GM23248 (cell line): ENCODE results near the gene RAB27B. TPM values are rescaled to one million over a fixed set of nuclear protein-coding genes. Genes with fewer than 3 reads are reported as not detected.

Source experiments
- DNase-seq: peaks from one replicate; pipeline ENCODE4 v3.0.0-alpha.2; 2015
- H2AFZ ChIP-seq: fragments of 200-600 bp; sonication (generic); 2 replicates; pipeline ENCODE4 v1.6.1; 2016; ENCODE audit warnings: antibody characterized with exemption
- H3F3A ChIP-seq: fragments of 200-600 bp; sonication (generic); 2 replicates; pipeline ENCODE4 v1.6.1; 2016; ENCODE audit warnings: mild to moderate bottlenecking, antibody characterized with exemption, mixed run types; ENCODE audit not compliant: insufficient read depth
- H3K27ac ChIP-seq: fragments of 200-600 bp; sonication (generic); 2 replicates; pipeline ENCODE4 v1.5.1; 2016; ENCODE audit warnings: mild to moderate bottlenecking
- H3K27me3 ChIP-seq: fragments of 200-600 bp; sonication (generic); replicated peaks from 2 replicates; pipeline ENCODE4 v1.6.1; 2016; ENCODE audit warnings: mild to moderate bottlenecking; ENCODE audit not compliant: insufficient read depth
- H3K36me3 ChIP-seq: fragments of 200-600 bp; sonication (generic); 2 replicates; pipeline ENCODE4 v1.6.1; 2016; ENCODE audit warnings: low read depth, mild to moderate bottlenecking
- H3K4me1 ChIP-seq: fragments of 200-600 bp; sonication (generic); 2 replicates; pipeline ENCODE4 v1.6.1; 2016; ENCODE audit warnings: mild to moderate bottlenecking; ENCODE audit not compliant: insufficient read depth
- H3K4me2 ChIP-seq: fragments of 200-600 bp; sonication (generic); one replicate; pipeline ENCODE4 v1.6.1; 2016; ENCODE audit warnings: mild to moderate bottlenecking; ENCODE audit not compliant: unreplicated experiment
- H3K4me3 ChIP-seq: fragments of 200-600 bp; sonication (generic); 2 replicates; pipeline ENCODE4 v1.5.1; 2016; ENCODE audit warnings: mild to moderate bottlenecking
- H3K79me2 ChIP-seq: fragments of 200-600 bp; sonication (generic); 2 replicates; pipeline ENCODE4 v1.6.1; 2016; ENCODE audit warnings: mild to moderate bottlenecking; ENCODE audit not compliant: insufficient read depth
- H3K9ac ChIP-seq: fragments of 200-600 bp; sonication (generic); 2 replicates; pipeline ENCODE4 v1.6.1; 2016; ENCODE audit warnings: mild to moderate bottlenecking
- H3K9me2 ChIP-seq: fragments of 200-600 bp; sonication (generic); 2 replicates; pipeline ENCODE4 v1.6.1; 2016; ENCODE audit warnings: mixed run types, mild to moderate bottlenecking, moderate library complexity; ENCODE audit not compliant: insufficient read depth
- H3K9me3 ChIP-seq: fragments of 200-600 bp; sonication (generic); one replicate; pipeline ENCODE4 v1.6.1; 2017; ENCODE audit warnings: low read depth
- H4K20me1 ChIP-seq: fragments of 200-600 bp; sonication (generic); 2 replicates; pipeline ENCODE4 v1.6.0; 2016; ENCODE audit not compliant: insufficient read depth
- EZH2 ChIP-seq: fragments of 200-600 bp; sonication (generic); IDR thresholded peaks from 2 replicates; pipeline ENCODE4 v1.6.1; 2018; ENCODE audit warnings: antibody characterized with exemption, mild to moderate bottlenecking; ENCODE audit not compliant: insufficient read depth, poor library complexity, severe bottlenecking
- EZH2phosphoT487 ChIP-seq: fragments of 200-600 bp; sonication (generic); IDR thresholded peaks from 2 replicates; pipeline ENCODE4 v1.6.1; 2018; ENCODE audit warnings: antibody characterized with exemption, moderate library complexity, mild to moderate bottlenecking, low read depth; ENCODE audit not compliant: insufficient read depth
- WGBS, 2 experiments: methylation state at CpG; one replicate each; pipeline ENCODE4 v1.1.6; 2015 to 2017; ENCODE audit warnings: low lambda C conversion rate in 2 of 2, low coverage in 1 of 2; ENCODE audit errors: missing lambda C conversion rate in 2 of 2; 5-methylcytosine and 5-hydroxymethylcytosine counted together
- in situ Hi-C: fragments of 300-500 bp; cut with MboI; formaldehyde crosslinking; loops from 2 replicates; pipeline ENCODE4 v1.15.0; 2020
- polyA plus RNA-seq: library from polyadenylated mRNA; unstranded; fragments of >200 nt; fragmentation: Nextera tagmentation; extraction: Ambion mirVana; gene quantifications from 2 replicates; pipeline ENCODE4 v1.2.1, GENCODE V29; 2016
- total RNA-seq: library from RNA; depleted of rRNA; stranded (reverse); fragments of >200 nt; shearing (Covaris generic); gene quantifications from 2 replicates; pipeline ENCODE4 v1.2.3, GENCODE V29; 2014

Gene RAB27B
- total and polyA plus RNA-seq, 2 experiments from 2014 or later, result 0.45 to 0.54 TPM

DNA sequence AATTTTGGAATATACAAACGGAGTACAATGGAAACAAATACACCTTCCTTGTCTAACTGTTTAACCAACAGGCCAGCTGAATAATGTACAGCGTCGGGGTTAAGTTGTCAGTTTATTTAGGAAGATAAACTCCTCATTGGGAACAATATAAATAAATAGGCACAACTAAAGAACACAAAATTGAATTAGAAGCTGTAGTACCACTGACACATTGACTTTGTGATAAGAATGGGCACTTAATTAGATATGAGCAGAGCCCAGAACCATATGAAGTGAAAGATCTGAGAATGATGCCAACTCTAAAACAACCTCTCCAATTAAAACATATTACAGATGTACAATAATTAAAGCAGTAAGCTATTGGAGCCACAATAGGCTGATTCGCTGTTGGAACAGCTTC, 86.5 kb downstream of the RAB27B start:
- no peaks in the 10 kb centered on the region for H3K4me1 ChIP-seq
- no peak for DNase-seq
- 90 to 91% methylated on average over 4 of the region's 4 CpGs for WGBS, 2 experiments
- no peak overlapping the region for H2AFZ ChIP-seq
- no peak overlapping the region for H3K27ac ChIP-seq
- H4K20me1 ChIP-seq, result no peaks in the 10 kb centered on the region
- TF ChIP-seq EZH2 (no peak), EZH2phosphoT487 (no peak)
- H3K9me2 ChIP-seq, result no peaks in the 10 kb centered on the region
- in situ Hi-C loops, result no loop called here
- H3K4me2 ChIP-seq, result no peak overlapping the region
- H3K79me2 ChIP-seq, result no peaks in the 10 kb centered on the region
- H3K27me3 ChIP-seq, result no peaks in the 10 kb centered on the region
- no peak overlapping the region for H3K4me3 ChIP-seq
- no peak overlapping the region for H3K9ac ChIP-seq
- H3K36me3 ChIP-seq, result no peaks in the 10 kb centered on the region
- H3F3A ChIP-seq, result no peaks in the 10 kb centered on the region
- H3K9me3 ChIP-seq, result no peaks in the 10 kb centered on the region

DNA sequence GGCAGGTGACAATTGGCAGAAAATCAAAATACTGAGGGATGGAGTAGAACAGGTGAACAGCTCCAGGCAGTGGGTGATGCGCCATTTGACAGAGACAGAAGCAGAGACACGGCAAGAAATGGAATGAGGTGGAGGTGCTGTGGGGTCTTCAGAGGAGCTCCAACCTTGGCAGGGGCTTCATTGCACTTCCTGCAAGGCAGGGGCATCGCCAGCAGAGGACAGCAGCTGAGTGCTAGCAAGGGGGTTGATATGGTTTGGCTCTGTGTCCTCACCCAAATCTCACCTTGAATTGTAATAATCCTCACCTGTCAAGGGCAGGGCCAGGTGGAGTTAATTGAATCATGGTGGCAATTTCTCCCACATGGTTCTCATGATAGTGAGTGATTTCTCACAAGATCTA, 88.2 kb downstream of the RAB27B start:
- Histone ChIP-seq H3K9ac (no peak overlapping the region), H3K9me3 (no peaks in the 10 kb centered on the region), H3K4me2 (no peak overlapping the region), H3K9me2 (no peaks in the 10 kb centered on the region), H3K4me3 (no peak overlapping the region), H3K4me1 (no peaks in the 10 kb centered on the region), H3F3A (no peaks in the 10 kb centered on the region), H3K27me3 (no peaks in the 10 kb centered on the region), H4K20me1 (no peaks in the 10 kb centered on the region), H3K79me2 (no peaks in the 10 kb centered on the region), H3K36me3 (no peaks in the 10 kb centered on the region), H2AFZ (no peak overlapping the region), H3K27ac (no peak overlapping the region)
- 71 to 86% methylated on average over 3 of the region's 3 CpGs for WGBS, 2 experiments
- in situ Hi-C loops, result no loop called here
- no peak for TF ChIP-seq EZH2
- no peak for TF ChIP-seq EZH2phosphoT487
- DNase-seq, result no peak

DNA sequence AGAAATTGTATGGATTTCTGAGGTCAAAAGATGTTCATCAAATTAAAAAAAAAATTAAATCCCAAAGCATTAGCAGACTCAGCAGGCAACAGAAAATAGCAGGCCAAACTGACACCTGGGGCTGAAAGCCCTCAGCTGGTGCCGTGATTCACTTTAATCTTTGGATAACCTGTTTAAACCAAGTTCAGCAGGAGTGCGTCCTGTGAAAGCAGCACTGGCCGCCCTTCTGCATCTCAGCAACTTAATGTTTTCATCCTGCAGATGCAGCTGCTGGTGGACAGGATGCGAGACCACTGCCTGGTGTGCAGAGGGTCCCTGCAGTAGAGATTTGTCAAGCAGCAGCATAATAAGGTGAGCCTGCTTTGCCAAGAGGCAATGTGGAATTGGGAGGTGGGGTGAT, 89.8 kb downstream of the RAB27B start:
- TF ChIP-seq EZH2phosphoT487 (no peak), EZH2 (no peak)
- WGBS, 2 experiments, result 90 to 93% methylated on average over 4 of the region's 4 CpGs
- H2AFZ ChIP-seq, result no peak overlapping the region

DNA sequence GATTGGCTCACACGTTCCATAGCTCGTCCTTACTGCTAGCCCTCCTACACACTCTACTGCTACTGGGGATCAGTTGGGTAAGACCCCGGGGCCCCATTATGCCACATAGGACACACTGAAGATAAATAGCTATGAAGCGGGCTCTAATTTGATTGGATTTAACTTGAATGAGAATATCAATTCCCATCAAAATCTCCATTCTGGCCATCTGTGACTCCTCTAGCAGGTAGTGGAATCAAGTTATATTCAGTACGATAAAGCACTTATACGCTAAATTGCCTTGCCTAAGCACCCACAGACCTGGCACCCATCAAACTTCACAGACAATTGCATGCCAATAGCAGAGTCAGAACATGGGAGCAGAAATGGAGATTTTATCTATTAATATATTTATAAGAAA, 91.1 kb downstream of the RAB27B start:
- H3K4me2 ChIP-seq, result no peak overlapping the region
- no peaks in the 10 kb centered on the region for H3K79me2 ChIP-seq
- no peak for TF ChIP-seq EZH2phosphoT487
- no peak for TF ChIP-seq EZH2
- 87 to 90% methylated on average over 6 of the region's 6 CpGs for WGBS, 2 experiments
- no peaks in the 10 kb centered on the region for H3K9me2 ChIP-seq
- H3K27me3 ChIP-seq, result no peaks in the 10 kb centered on the region
- H3K4me3 ChIP-seq, result no peak overlapping the region
- H3K27ac ChIP-seq, result no peak overlapping the region
- no peak overlapping the region for H2AFZ ChIP-seq
- no peaks in the 10 kb centered on the region for H3K4me1 ChIP-seq
- H3K9me3 ChIP-seq, result no peaks in the 10 kb centered on the region
- DNase-seq, result no peak
- no peak overlapping the region for H3K9ac ChIP-seq
- H3F3A ChIP-seq, result no peaks in the 10 kb centered on the region
- in situ Hi-C loops, result no loop called here
- H3K36me3 ChIP-seq, result no peaks in the 10 kb centered on the region
- H4K20me1 ChIP-seq, result no peaks in the 10 kb centered on the region

More for the DNA sequence above, 89.8 kb downstream of the RAB27B start:
- Histone ChIP-seq H3F3A (no peaks in the 10 kb centered on the region), H4K20me1 (no peaks in the 10 kb centered on the region), H3K9me3 (no peaks in the 10 kb centered on the region), H3K9me2 (no peaks in the 10 kb centered on the region), H3K4me2 (no peak overlapping the region), H3K9ac (no peak overlapping the region), H3K79me2 (no peaks in the 10 kb centered on the region), H3K27me3 (no peaks in the 10 kb centered on the region), H3K27ac (no peak overlapping the region), H3K4me3 (no peak overlapping the region), H3K4me1 (no peaks in the 10 kb centered on the region), H3K36me3 (no peaks in the 10 kb centered on the region)
- DNase-seq, result no peak
- in situ Hi-C loops, result no loop called here

DNA sequence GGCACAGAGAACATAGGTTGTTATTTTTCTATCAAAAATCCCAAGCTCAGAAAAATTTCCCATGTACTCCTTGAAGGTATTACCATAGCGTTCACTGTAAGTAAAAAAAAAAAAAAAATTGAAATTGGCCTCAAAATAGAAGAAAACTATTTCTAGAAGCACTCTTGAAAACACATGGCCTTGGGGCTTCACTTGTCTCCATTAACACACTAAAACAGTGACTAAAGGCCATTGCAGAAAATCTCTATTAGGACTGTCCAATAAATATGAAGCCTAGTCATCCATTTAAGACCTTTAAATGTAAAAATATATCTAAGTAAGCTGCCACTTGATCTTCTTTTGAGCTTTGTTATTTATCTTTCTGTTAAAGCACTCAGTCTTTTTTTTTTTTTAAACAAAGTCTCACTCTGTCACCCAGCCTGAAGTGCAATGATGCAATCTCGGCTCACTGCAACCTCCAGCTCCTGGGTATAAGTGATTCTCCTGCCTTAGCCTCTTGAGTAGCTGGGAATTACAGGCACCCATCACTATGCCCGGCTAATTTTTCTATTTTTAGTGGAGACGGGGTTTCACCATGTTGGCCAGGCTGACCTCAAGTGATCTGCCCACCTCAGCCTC, 95.2 kb downstream of the RAB27B start:
- DNase-seq, result no peak
- Histone ChIP-seq H3K4me3 (no peak overlapping the region), H3K9ac (no peak overlapping the region), H3F3A (0 out of 2 replicates have a peak, but pooled peaks cover 7% of the 10 kb centered on the region), H3K27me3 (no peaks in the 10 kb centered on the region), H4K20me1 (no peaks in the 10 kb centered on the region), H3K4me1 (peaks cover 9% of the 10 kb centered on the region; the same call in 1 of the 2 replicates), H3K79me2 (no peaks in the 10 kb centered on the region), H3K4me2 (no peak overlapping the region), H3K9me2 (no peaks in the 10 kb centered on the region), H3K36me3 (no peaks in the 10 kb centered on the region), H3K27ac (no peak overlapping the region), H3K9me3 (no peaks in the 10 kb centered on the region), H2AFZ (no peak overlapping the region)
- in situ Hi-C loops, result no loop called here
- TF ChIP-seq EZH2phosphoT487, result no peak
- TF ChIP-seq EZH2, result no peak
- 78 to 84% methylated on average over 4 of the region's 4 CpGs for WGBS, 2 experiments
